Renal cortical epithelial cell (primary cell): Measurements from ENCODE around the gene GPR84. TPM values are rescaled to one million over a fixed set of nuclear protein-coding genes. Genes with fewer than 3 reads are reported as not detected.
"Not testable (repeated sequence)": the region's sequence is repeated elsewhere in the genome, so short reads cannot be mapped to it uniquely, and the experiment has no call there.

ENCODE experiments used
- DNase-seq: peaks from one replicate; pipeline ENCODE4 v3.0.0-alpha.2; 2011; ENCODE audit warnings: low read depth
- total RNA-seq: library from RNA; depleted of rRNA; stranded (reverse); fragments of >200 nt; gene quantifications from 2 replicates; pipeline ENCODE4 v1.2.3, GENCODE V29; 2014

The GPR84 gene
- total RNA-seq, 1 donor from 2014 or later: not detected

DNA sequence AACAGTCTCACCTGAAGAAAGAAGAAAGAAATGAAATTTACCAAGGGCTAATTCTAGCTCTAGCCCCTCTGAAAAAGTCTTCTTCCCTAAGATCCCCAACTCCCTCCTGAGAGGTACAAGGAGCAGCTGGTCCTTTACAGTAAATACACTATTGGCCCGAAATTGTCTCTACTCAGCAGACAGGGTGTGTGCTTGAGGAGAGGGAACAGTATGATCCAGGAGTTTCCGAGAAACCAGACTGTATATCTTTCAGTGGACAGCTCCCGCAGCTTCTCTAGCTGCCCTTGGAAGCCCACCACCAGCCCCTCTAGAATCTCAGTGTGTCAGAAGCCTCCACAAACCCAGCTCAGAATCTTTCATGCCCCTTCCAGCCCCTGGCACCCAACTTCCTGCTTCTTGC, 8.1 kb downstream of the GPR84 start:
- no peak for DNase-seq

DNA sequence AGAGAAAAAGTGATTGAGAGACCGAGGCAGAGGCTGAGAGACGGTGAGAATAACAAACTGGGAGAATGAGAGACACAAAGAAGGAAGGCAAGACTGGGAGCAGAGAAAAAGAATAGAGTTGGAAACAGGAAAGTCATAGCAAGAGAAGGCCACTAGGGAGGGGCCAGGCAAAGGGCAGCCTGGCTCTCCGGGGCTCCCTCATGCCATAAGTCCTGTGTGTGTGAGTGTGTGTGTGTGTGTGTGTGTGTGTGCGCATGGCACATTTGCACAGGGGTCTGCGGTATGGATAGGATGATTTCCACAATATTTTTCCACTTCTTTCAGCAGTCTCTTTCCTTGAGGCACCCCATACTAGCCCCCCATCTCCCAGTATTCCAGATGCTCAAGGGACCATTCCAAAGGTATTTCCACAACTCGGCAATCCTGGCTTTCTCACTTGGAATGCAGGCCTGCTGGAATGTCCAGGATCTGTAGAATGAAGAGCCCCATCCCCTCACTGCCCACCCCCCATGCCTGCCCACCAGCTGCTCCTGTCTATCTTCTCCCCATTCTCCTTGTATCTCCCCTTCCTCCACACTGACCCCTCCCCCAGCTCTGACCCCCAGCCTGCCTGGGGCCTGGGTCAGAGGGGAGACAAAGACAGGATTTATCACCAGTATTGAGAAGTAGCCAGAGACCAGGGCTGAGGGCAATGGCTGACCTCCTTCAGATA, 9.0 kb downstream of the GPR84 start:
- no peak for DNase-seq

DNA sequence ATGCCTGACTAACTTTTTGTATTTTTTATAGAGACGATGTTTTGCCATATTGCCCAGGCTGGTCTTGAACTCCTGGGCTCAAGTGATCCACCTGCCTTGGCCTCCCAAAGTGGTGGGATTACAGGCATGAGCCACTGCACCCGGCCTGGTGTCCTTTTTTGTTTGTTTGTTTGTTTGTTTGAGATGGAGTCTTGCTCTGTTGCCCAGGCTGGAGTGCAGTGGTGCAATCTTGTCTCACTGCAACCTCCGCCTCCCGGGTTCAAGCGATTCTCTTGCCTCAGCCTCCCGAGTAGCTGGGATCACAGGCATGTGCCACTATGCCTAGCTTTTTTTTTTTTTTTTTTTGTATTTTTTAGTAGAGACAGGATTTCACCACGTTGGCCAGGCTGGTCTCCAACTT, 10.0 kb downstream of the GPR84 start:
- not testable (repeated sequence) for DNase-seq

DNA sequence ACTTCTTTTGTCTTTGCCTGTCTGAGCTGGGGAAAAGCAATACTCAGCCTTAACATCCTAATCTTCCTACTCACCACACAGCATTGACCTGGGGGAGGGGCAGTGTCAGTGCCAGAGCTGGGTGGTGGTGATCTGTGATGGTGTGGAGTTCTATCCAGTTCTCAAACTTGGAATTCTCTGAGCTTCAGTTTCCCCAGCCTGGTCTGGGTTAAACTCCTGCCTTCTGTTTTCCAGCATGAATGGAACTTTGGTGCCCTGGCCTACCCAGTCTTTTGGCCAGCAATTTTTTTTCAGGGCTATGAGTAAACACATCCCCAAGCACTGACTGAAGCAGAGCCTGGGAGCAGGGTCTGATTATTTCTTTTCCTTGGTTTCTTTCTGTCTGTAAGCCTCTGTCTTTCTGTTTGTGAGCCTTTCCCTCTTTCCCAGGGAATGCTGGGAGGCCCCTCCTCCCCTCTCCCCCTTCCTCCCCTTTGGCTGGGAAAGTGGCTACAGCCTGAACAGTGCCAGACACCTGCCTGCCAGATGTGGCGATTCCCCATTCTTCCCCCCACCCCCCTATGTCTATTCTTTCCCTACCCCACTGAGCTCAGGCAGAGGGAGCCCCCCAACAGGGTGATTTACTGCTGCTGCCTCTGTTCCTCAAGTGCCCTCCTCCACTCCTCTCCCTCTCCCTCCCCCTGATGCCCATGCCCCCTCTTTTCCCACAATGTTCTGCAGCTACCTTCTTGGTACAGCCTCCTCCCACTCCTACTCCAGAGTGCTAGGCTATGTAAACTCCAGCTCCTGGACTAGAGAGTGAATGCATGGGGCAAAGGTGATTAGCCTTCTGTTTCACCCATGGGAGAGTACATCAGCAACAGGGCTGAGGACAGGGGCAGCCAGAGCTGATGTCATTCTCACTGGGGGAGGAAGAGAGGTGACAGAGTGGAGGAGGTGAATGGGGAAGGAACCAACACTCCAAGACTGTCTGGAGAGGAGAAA, 11.1 kb downstream of the GPR84 start:
- peak; percentile 52 for DNase-seq

DNA sequence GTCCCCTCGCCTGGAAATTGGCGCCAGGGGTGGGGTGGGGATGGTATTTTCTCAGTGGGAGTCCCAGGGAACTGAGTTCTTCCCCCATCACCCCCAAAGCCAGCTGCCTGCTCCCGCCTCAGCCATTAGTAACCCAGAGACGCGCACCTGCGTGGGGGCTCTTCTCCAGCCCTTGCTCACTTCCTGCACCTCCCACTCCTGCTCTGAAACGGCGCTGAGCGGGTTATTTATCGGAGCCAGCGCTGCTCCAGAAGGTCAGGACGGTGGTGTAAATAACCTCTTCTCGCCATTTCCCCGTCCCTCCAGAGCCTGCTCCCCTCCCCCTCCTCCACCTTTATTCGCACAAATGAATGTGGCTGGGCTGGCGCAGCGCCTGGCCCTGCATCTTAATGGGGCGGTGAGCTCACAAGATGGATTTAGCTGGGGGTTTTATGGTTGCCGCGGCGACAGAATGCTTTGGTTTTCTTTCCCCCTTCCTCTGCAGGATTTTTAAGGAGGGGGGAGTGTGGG, 12.2 kb downstream of the GPR84 start:
- DNase-seq: peak; percentile 43

DNA sequence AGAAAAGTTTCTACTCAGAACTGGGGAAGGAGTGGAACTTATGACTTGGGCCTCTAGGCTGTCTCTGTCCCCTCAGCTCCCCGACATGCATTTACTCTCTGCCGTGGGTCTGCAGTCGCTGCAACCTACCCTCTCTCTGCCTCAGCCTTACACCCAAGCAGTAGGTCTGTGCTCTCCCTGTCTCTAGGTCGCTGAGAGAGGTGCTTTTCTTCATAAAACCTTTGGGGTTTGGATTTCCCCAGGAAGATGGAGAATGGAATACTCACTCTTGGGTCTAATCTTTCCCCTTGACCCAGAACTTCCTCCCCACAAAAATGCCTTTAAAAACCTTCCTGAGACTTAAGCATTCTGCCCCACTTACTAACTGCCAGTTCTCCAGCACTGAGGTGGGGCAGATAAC, 12.9 kb downstream of the GPR84 start:
- no peak for DNase-seq

DNA sequence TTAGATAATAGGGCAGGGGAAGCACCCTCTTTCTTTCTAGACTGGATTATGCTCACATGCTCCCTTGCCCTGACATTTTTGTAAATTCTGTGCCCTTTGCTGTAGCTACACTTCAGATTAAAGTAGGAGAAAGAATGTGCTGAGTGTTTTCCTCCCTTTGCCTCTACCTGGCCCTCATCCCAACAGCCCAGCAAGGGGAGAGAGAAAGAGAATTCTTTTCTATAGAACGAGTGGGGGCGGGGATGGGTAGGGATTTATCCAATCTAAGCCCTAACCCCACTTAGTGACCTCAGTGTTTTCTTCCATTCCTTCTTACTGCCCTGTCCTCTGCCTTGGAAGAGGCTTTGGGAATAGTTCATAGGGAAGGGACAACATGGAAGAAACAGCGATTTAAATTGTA, 13.5 kb downstream of the GPR84 start:
- DNase-seq: no peak

DNA sequence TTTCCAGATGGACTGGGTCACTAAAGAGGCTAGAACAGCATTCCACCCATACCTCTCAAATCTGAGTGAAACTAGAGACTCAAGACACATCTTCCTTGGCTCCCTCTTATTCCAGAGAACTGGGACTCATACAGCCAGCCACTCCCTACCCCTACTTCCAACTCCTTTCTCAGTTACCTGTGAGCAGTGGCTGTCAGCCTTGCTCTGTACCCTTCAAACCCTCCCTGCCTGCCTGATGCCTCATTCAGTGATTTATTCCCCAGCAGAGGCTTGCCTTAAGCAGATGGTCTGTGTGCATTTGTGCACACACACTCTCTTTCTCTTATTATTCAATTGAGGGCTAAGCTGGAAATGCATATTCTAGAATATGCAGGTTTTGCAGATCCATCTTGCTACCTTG, 14.6 kb downstream of the GPR84 start:
- no peak for DNase-seq

DNA sequence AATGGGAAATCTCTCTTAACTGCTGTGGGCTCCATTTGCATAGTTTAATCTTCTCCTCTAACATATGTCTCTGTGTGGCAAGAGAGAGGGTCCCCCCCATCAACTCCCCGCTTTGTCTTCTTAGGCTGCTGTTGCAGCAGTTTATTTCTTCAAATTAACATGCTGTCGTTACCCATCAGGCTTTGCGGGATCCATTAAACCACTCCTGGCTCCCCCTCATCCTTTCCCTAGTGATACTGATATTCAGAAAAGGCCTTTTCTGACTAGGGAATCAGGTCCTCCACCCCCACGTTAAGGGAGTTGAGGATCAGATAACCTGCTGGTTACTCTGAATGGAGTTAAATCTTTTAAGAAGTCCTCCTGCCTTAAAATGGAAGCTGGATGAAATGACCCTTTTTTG, 15.2 kb downstream of the GPR84 start:
- no peak for DNase-seq

DNA sequence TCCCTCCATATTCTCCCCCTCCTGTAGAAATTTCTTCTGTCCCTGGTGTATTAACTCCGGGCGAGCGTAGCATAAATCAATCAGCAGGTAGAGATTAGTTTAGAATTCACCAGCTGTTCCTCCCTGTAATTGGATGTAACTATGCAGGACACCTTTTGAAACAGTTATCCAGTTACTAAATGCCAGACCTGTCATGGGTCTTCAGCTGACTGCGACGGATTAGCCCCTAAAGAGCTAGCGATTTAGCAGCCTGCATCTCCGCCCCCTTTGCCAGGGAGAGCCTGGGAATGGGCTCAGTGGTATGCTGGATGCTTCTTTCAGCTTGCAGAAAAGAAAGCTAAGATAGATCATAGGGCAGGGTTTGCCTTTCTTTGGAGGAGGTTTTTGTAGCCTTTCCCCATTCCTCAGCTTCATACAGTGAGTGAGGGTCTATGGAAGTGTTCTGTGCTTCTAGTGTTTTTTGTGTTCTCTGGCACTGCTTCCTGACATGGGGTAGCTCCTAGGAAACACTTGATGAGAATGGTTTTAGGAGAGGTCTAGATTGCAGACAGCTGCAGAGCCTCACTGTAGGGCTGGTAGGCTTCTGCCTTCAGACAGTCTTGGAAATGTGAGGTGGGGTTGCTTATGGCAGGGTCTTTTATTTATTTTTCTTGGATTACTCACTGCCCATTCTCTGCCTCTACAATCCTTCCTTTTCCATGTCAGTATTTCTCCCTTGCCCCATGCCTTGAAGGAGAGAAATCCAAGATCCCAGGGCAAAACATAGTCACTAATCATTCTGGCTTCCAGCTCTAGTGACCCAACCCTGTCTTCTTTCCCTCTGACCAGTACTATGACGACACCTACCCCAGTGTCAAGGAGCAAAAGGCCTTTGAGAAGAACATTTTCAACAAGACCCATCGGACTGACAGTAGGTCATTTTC, 22.6 kb downstream of the GPR84 start:
- DNase-seq: no peak

DNA sequence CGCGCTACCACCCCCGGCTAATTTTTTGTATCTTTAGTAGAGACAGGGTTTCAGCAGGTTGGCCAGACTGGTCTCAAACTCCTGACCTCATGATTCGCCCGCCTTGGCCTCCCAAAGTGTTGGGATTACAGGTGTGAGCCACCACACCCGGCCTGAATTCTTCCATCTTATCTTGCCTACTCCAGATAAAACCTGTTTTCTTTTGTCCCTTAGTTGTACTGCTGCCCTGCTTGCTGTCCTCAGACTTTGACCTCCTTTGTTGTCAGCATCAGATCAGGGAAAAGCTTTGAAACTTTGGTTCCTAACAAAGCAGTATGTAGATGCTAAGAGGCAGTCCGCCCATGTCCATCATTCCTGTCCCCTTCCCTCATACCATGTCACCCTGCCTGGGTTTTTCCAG, 23.4 kb downstream of the GPR84 start:
- DNase-seq: no peak

DNA sequence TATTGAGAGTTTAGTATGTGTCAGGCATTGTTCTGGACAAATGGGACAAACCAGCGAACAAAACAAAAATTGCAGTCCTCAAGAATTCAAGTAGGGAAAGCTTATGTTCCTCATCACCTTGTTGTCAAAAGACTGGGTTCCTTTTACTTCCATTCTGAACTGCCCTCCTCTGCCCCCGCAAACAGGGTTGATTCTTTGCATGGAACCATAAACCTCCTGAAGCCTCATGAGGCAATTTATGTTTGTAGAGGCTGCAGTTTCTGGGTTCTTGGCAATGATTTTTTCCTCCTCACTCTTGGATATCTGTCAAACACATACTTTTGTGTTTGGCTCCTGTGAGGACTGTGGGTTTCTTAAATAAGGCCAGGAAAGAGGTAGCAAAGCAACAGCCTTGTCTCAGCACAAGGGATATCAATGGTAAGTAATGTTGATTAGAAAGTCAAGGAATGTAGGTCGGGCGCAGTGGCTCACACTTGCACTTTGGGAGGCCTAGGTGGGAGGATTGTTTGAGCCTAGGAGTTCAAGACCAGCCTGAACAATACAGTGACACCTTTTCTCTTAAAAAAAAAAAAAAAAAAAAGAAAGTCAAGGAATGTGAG, 25.5 kb downstream of the GPR84 start:
- DNase-seq: no peak

DNA sequence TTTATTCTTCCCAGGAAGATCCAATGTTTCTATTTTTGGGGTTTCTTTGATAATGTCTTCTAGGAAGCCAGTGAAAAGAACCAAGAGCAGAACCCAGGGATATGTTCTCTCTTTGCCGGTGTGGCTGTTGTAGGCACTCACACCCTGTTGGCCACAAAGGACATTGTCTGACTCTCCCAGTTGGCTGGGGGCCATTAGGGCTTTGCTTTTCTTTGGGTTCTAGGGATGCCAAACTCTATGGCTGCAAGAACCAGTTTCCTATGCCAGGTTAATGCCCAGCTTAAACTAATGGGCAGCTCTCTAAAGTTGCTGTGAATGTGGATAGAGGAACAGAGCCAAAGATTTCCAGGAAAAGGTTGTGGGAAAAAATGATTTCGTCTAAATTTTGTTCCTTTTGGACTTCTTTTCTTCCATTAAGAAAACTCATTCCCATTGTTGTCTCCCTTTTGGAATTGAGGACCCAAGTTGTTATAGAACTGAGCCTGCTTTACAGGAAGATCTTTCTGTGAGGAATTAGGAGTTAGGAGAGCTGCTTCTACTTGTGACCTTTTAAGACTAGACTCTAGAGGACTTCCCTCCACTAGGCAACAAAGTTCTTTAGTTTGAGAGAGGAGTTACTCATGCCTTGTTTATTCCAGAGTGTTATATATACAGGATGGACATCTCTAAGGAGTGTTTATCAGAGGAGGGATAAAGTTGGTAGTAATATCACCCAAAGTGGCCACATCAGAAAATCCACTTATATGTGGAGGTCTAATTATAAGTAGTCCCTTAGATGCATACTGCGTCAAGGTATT, 26.2 kb downstream of the GPR84 start:
- DNase-seq: no peak

DNA sequence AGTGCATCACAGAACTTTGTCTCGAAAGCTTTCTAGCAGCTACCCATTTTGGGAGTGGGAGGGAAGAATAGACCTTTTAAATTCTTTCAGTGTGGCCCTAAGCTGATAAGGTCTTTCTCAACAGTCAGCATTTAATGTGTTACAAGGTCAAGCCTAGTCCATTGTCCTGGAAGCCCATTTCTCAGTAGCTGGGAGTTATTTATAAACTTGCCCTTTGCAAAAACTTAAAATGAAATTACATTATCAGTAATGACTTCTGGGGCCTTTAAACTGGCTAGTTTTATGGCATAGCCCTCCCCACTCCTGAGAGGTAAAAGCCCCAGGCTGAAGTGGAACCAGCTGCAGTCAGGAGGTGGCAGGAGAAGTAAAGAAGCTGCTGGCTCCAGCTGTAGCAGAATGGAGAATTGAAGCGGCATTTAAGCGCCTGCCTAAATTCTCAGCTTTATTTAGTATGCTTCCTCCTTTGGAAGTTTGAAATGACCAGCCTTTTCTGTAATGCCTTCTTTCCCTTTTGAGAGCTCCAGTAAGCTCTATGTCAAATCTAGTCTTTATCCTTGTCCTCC, 26.9 kb downstream of the GPR84 start:
- DNase-seq: no peak

DNA sequence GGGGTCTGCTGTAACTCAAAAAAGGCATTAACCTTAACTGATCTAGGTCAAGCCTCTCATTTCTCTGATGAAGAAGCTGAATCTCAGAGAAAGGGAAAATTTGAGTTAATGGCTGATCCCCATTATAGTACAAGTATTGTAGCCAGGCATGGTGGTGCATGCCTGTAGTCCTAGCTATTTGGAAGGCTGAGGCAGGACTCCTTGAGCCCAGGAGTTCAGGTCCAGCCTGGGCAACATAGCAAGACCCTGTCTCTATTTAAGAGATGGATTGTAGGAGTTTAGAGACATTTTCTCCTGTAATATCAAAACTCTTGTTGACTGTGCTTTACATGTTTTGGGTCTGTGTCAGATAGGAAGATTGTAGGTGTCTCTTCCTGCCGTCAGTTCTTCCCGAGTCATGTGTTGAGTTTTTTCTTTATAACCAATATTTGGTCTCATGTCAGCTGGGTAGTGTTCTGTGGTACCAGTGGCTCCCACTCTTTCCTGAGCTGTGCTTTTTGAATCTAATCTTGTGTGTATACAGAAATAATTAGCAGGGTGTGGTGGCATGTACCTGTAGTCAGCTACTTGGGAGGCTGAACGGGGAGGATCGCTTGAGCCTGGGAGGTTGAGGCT, 30.8 kb downstream of the GPR84 start:
- no peak for DNase-seq

DNA sequence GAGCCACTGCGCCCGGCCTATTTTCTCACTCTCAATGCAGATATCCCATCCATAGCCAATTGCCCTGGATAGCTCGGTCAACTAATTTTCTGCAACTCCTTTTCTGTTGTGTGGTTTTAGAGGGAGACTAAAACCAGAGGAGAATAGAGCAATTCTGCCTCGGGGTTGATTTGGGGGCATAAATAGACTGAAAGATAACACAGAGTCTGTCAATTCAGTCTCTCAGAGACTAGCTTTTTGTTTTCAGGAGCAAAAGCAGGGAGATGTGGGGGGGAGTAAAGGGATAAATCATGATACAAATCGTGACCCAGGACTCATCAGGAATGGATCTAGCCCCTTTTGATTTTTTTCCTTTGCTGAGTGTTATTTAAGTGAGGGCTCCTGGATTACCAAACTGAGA, 32.8 kb downstream of the GPR84 start:
- no peak for DNase-seq

DNA sequence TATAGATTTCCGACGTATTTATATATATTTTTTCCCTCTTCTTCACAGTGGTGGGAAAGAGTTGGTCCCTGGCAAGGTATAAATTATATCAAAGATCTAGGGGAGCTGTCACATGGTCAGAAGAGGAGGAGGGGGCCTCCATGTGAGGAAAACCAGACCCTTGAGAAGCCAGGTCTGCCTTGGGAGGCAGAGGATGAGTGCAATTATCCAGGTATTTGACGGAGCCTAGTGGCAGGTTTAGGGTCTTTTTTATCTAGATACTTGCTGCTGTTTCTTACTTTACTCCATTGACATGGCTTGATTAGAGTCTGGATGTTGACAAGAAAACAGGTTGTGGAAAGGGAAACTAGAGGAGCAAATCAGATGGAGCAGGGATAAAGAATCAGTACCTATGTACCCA, 33.8 kb downstream of the GPR84 start:
- DNase-seq: no peak

DNA sequence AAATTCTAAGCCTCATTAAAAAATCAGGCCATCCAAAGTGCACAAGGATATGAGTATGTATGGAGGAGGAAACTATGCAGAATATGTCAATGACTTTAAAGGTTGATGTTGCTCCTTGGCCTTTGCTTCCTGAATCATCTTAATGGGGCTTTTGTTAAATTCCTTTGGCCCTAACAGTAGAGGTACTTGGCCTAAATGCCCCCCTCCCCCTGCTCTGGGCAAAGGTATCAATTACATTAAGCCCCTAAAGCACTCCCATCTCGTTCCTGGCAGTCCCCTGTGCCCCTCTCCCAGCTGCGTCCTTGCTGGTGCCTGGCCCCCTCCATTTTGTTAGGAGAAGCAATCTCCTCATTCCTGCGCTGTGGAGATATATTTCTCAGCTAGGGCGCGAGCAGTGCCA, 34.5 kb downstream of the GPR84 start:
- peak; percentile 44 for DNase-seq

DNA sequence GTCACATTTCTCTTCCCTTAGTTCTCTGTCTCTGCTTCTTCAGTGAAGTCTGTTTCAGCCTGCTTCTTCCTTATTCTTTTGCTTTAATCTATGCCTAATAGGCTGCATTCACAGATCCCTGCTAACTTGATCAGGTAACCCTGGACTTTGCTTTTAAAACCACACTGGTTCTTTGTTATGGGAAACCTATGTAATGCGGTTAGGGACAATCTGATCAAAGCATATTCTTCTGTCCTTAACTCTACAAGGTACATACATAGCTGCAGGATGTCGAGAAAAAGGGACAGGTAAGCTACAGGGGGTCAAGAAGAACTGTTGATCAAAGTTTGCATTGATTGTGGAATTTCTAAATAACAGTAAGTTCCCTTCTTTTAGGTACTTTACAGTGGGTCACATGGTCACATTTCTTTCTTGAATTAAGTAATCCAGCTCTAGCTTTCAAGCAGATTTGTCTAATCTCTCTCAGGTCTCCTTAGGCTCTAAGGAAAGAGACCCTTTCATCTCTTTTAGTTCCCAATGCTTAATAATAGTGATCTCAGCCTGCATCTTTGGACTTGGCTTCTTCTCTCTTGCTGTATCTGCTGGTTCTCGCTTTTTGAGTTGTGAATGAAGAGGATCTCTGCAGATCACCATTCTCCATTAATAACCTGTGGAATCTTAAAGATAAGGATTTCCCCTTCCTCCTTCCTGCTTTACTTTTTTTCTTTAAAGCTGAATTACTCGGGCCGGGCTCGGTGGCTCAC, 35.5 kb downstream of the GPR84 start:
- no peak for DNase-seq
